Measurements from ENCODE around the gene BICC1. TPM values are rescaled to one million over a fixed set of nuclear protein-coding genes. Genes with fewer than 3 reads are reported as not detected.
A peak's percentile ranks its signal among the peaks of the same experiment; 100 is the strongest.

Gene BICC1
- total RNA-seq, 1 donor: 210 TPM

DNA sequence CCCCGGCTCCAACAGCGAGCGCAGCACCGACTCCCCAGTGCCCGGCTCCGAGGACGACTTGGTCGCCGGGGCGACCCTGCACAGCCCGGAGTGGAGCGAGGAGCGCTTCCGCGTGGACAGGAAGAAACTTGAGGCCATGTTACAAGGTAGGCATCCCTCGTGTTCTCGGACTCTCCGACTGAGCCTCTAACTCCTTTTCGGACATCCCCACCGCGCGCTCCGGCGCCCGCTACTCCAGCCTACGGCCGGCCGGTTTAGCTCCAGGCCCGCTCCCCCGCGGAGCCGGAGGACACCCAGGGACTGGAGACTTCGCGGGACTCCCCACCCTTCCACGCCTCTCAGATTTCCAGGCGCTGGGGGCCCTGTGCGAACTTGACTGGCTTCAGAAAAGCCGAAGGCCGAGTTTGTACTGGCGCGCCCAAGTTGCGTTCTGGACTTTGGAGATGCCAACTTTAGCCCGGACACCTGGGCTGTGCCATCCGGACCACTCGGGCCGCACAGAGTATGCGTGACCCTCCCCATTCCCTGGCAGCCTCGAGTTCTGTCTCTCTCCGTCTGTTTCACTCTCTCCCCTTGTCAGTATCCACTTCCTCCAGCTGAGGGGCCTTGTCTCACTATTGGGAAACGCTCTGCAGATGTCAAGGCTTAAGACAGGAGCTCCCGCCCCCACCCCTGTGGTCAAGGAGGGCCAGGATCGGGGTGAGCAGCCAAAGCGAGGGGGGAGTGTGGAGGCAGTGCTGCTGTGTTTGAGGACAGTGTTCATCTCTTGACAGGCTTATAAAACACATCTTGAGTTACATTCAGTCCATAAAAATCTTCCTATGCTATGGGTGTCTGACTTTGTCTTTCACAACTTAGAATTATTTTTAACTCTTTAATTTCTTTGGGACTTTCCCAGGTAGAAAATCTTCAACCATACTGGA, 777 bp downstream of the BICC1 start:
- H3K9me3 ChIP-seq (ENCODE audit: low read depth, low read length): no peaks in the 10 kb centered on the region
- peaks cover 19% of the 10 kb centered on the region for H4K20me1 ChIP-seq (ENCODE audit: insufficient read depth, low read length)
- H3K36me3 ChIP-seq (ENCODE audit: insufficient read depth, low read length): no peaks in the 10 kb centered on the region
- H3K79me2 ChIP-seq (ENCODE audit: insufficient read depth, low read length): peaks cover 55% of the 10 kb centered on the region
- no peak for TF ChIP-seq CTCF (IDR thresholded peaks at IDR 0.05; ENCODE audit: extremely low read depth, low read depth, low read length)
- peak overlapping the region; percentile 90 for H3K4me3 ChIP-seq (ENCODE audit: insufficient read depth, low read length)
- H3K4me1 ChIP-seq (ENCODE audit: insufficient read depth, low read length): peaks cover 47% of the 10 kb centered on the region
- no peaks in the 10 kb centered on the region for H3K27me3 ChIP-seq (ENCODE audit: insufficient read depth, low read length)
- H3K27ac ChIP-seq (ENCODE audit: low read depth, low read length): peak overlapping the region; percentile 88
- peak; percentile 96 for DNase-seq (ENCODE audit: insufficient read length, low spot score, missing footprints)
- peak overlapping the region; percentile 80 for H3K4me2 ChIP-seq (ENCODE audit: insufficient read depth, low read length)
- H2AFZ ChIP-seq (ENCODE audit: low read length): peak overlapping the region; percentile 80

GRCh38 chr10:58514111-58514770, 1.6 kb downstream of the BICC1 start:
- Histone ChIP-seq H3K4me1 (ENCODE audit: insufficient read depth, low read length) (peaks cover 50% of the 10 kb centered on the region), H3K27me3 (ENCODE audit: insufficient read depth, low read length) (no peaks in the 10 kb centered on the region), H3K27ac (ENCODE audit: low read depth, low read length) (peak overlapping the region; percentile 88), H4K20me1 (ENCODE audit: insufficient read depth, low read length) (peaks cover 26% of the 10 kb centered on the region), H3K36me3 (ENCODE audit: insufficient read depth, low read length) (no peaks in the 10 kb centered on the region), H2AFZ (ENCODE audit: low read length) (peak overlapping the region; percentile 18), H3K4me2 (ENCODE audit: insufficient read depth, low read length) (peak overlapping the region; percentile 80), H3K4me3 (ENCODE audit: insufficient read depth, low read length) (peak overlapping the region; percentile 90), H3K79me2 (ENCODE audit: insufficient read depth, low read length) (peaks cover 63% of the 10 kb centered on the region), H3K9me3 (ENCODE audit: low read depth, low read length) (no peaks in the 10 kb centered on the region)
- no peak for DNase-seq (ENCODE audit: insufficient read length, low spot score, missing footprints)
- no peak for TF ChIP-seq CTCF (IDR thresholded peaks at IDR 0.05; ENCODE audit: extremely low read depth, low read depth, low read length)

DNA sequence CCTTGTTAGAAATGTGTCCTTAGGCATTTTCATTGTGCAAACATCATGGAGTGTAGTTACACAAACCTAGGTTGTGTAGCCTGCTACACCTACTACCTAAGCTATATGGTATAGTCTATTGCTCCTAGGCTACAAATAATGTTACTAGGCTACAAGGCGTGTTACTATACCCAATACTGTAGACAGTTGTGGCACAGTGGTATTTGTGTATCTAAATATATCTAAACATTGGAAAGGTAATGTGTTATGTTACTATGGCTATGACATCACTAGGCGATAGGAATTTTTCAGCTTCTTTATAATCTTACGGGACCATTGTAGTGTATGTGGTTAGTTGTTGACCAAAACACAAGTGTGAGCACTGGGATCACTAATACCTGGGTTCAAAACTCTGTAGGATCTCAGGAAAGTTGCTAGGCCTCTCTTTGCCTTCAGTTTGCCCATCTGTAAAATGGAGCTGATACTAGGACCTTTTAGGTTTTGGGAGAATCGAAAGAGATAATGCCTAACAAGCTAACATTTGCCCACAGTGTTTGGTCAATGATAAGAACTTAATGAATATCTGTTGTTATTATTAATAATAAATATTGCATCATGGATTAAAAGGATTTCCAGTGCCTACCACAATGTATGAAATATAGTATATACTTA, 2.7 kb downstream of the BICC1 start:
- Histone ChIP-seq H3K27ac (ENCODE audit: low read depth, low read length) (peak overlapping the region; percentile 88), H3K4me3 (ENCODE audit: insufficient read depth, low read length) (peak overlapping the region; percentile 90), H3K79me2 (ENCODE audit: insufficient read depth, low read length) (peaks cover 74% of the 10 kb centered on the region), H3K36me3 (ENCODE audit: insufficient read depth, low read length) (no peaks in the 10 kb centered on the region), H2AFZ (ENCODE audit: low read length) (no peak overlapping the region), H3K9me3 (ENCODE audit: low read depth, low read length) (no peaks in the 10 kb centered on the region), H3K27me3 (ENCODE audit: insufficient read depth, low read length) (no peaks in the 10 kb centered on the region), H3K4me2 (ENCODE audit: insufficient read depth, low read length) (peak overlapping the region; percentile 80), H4K20me1 (ENCODE audit: insufficient read depth, low read length) (peaks cover 33% of the 10 kb centered on the region), H3K4me1 (ENCODE audit: insufficient read depth, low read length) (peaks cover 51% of the 10 kb centered on the region)
- no peak for TF ChIP-seq CTCF (IDR thresholded peaks at IDR 0.05; ENCODE audit: extremely low read depth, low read depth, low read length)
- peak; percentile 34 for DNase-seq (ENCODE audit: insufficient read length, low spot score, missing footprints)

Measured in osteoblast (primary cell).